GM19023 (cell line): Measurements from ENCODE around the gene ACER3.

Source experiments
- ATAC-seq: cut with Tn5 transposase; IDR thresholded peaks from one replicate; pipeline ENCODE4 v1.9.1; 2021; ENCODE audit warnings: mild to moderate bottlenecking, moderate library complexity; ENCODE audit not compliant: unreplicated experiment

The ACER3 gene

GRCh38 chr11:77072851-77073327 is 212.2 kb downstream of the ACER3 start:
- no peak for ATAC-seq

GRCh38 chr11:77073328-77074001 is 212.7 kb downstream of the ACER3 start:
- no peak for ATAC-seq

- ATAC-seq, result no peak
These were observed 213.5 kb downstream of the ACER3 start for GRCh38 chr11:77074205-77074604.

GRCh38 chr11:77074626-77075221 is 214.0 kb downstream of the ACER3 start:
- no peak for ATAC-seq

- no peak for ATAC-seq
These were observed 214.7 kb downstream of the ACER3 start for GRCh38 chr11:77075425-77075905.
